Left lung (tissue), 10 donors: ENCODE data around the gene OBP2B. TPM values are rescaled to one million over a fixed set of nuclear protein-coding genes. Genes with fewer than 3 reads are reported as not detected.
"Not testable (repeated sequence)": the region's sequence is repeated elsewhere in the genome, so short reads cannot be mapped to it uniquely, and the experiment has no call there.

Experiments
- ATAC-seq: fragments of 200-7000 bp; cut with Tn5 transposase; one replicate; pipeline ENCODE4 v1.9.1; 2020; ENCODE audit warnings: moderate library complexity
- DNase-seq, 4 donors: peaks; one replicate each; pipeline ENCODE4 v3.0.0-alpha.2; 2013 to 2020
- H3K27ac ChIP-seq, 2 donors: fragments of 200-600 bp; sonication (generic) in 1 of 2; one replicate each; pipeline versions ENCODE4 v1.5.0 to v1.8.0; 2020 to 2021
- H3K27me3 ChIP-seq, 2 donors: fragments of 200-600 bp; sonication (generic) in 1 of 2; one replicate each; pipeline versions ENCODE4 v1.5.0 to v1.8.0; 2020 to 2021
- H3K36me3 ChIP-seq, 2 donors: fragments of 200-600 bp; sonication (generic) in 1 of 2; one replicate each; pipeline versions ENCODE4 v1.5.0 to v1.8.0; 2020 to 2021
- H3K4me1 ChIP-seq, 2 donors: fragments of 200-600 bp; one replicate each; pipeline ENCODE4 v1.8.0; 2021
- H3K4me3 ChIP-seq, 2 donors: fragments of 200-600 bp; sonication (generic) in 1 of 2; one replicate each; pipeline versions ENCODE4 v1.5.0 to v1.8.0; 2020 to 2021; ENCODE audit warnings: mild to moderate bottlenecking in 1 of 2
- H3K9me3 ChIP-seq, 2 donors: fragments of 200-600 bp; sonication (generic) in 1 of 2; one replicate each; pipeline versions ENCODE4 v1.5.0 to v1.8.0; 2020 to 2021
- intact Hi-C, 2 donors: fragments of 100-400 bp; cut with DNase I; formaldehyde crosslinking; loops; one replicate each; pipeline versions ENCODE4 v1.11.2 to v1.14.2; 2022
- polyA plus RNA-seq, 6 donors: library from polyadenylated mRNA; unstranded; fragments of 120-200 nt; gene quantifications; one replicate each; pipeline ENCODE4 v1.2.1, GENCODE V29; 2013; ENCODE audit not compliant: insufficient read length in 6 of 6
- total RNA-seq, 2 donors: library from RNA; stranded (reverse); fragmentation: NEBNext Ultra II Directional; extraction: Animal tissue kit (Norgen Biotek cat#: 25700); gene quantifications; one replicate each; pipeline ENCODE4 v1.2.1, GENCODE V29; 2021
- TF ChIP-seq, protein P1 (sequence below), 2 donors: fragments of 200-600 bp; sonication (generic) in 1 of 2; IDR thresholded peaks; one replicate each; pipeline versions ENCODE4 v1.5.0 to v1.8.0; 2021; ENCODE audit warnings: antibody characterized with exemption in 2 of 2
- donor health status: DM: no; HTN: yes; CAD: no.
- donor health status: DM: no; HTN: no; CAD: no.

The OBP2B gene
- total and polyA plus RNA-seq, 8 donors = not detected

DNA sequence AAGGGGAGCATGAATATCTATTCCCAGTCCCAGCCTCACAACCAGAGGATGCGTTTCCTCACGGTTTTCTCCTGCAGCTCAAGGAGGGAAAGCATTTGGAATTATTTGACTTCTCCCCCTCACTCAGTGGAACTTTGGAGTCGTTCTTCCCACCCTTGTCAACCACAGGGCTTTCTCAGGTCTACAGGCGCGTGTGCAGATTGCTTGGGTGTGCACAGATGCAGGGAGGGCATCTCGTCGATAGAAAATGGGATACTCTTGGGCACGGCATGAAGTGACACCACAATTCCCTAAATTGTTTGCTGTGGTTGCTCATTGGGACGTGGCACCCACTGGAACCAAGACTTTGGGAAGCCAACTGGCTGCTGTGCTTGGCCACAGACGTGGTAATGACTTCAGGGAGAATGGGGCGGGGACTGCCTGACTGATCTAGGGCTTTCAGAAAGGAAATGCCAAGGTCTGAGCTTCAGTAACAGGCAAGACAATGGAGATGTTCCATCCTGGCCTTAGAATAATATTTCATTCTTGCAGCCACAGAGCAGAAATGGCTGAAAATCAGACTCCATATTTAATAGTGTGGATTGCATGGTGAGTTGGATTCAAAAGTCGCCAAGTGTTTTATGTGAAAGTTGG, 12.2 kb upstream of the OBP2B start:
- H3K27ac ChIP-seq = no peak overlapping the region
- intact Hi-C loops = no loop called here
- H3K4me3 ChIP-seq = no peak overlapping the region
- no peaks in the 10 kb centered on the region for H3K36me3 ChIP-seq
- peak in 1 of 4 donors; percentile 14 for DNase-seq
- ATAC-seq = no peak
- H3K27me3 ChIP-seq = peaks cover 0 to 22% of the 10 kb centered on the region in 2 donors
- no peaks in the 10 kb centered on the region for H3K9me3 ChIP-seq
- no peaks in the 10 kb centered on the region for H3K4me1 ChIP-seq
- TF ChIP-seq, protein P1, sequence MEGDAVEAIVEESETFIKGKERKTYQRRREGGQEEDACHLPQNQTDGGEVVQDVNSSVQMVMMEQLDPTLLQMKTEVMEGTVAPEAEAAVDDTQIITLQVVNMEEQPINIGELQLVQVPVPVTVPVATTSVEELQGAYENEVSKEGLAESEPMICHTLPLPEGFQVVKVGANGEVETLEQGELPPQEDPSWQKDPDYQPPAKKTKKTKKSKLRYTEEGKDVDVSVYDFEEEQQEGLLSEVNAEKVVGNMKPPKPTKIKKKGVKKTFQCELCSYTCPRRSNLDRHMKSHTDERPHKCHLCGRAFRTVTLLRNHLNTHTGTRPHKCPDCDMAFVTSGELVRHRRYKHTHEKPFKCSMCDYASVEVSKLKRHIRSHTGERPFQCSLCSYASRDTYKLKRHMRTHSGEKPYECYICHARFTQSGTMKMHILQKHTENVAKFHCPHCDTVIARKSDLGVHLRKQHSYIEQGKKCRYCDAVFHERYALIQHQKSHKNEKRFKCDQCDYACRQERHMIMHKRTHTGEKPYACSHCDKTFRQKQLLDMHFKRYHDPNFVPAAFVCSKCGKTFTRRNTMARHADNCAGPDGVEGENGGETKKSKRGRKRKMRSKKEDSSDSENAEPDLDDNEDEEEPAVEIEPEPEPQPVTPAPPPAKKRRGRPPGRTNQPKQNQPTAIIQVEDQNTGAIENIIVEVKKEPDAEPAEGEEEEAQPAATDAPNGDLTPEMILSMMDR (IDR thresholded peaks at IDR 0.05) = no peak

DNA sequence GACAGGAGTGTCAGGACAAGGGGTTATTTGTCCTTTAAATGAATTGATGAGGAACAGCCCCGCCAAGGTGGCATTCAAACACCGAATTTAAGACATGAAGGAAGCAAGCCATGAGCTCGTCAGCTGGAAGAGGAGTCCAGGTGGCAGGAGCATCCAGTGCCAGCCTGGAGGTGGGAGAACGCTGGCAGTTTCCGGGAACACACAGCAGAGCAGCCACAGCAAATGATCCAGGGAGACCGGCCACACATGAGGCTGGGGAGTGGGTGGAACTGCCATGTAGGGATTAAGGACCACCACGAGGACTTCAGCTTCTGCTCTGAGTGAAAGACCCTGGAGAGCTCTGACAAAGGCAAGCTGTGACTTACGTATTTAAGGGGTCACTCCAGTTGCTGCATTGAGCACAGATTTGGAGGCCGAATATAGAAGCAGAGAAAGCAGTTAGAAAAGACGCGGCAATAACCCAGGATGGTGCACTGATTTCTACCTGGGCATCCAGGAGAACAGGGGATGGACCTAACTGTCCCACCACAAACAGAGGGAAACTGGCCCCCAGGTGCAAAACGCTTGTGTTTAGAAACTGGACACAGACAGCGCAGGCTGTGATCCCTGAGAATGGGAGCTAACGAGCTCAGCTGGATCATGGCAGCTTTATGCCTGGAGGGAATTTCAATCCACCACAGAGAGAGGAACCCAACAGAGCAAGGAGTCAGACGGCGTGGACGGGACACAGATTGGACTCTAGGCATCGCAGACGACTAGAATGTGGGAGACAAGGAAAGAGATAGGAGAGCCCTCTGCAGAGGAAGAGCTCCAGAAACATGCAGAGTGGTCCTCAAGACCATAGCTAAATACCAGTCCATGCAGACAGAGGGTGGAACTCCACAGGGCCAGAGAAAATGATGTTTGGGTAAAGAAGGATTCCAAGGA, 9.3 kb upstream of the OBP2B start:
- H3K4me3 ChIP-seq, H3K36me3 ChIP-seq, H3K9me3 ChIP-seq, H3K27me3 ChIP-seq, H3K4me1 ChIP-seq, H3K27ac ChIP-seq, ATAC-seq, intact Hi-C loops: not testable (repeated sequence)
- peak in 1 of 4 donors; percentile 14 for DNase-seq

DNA sequence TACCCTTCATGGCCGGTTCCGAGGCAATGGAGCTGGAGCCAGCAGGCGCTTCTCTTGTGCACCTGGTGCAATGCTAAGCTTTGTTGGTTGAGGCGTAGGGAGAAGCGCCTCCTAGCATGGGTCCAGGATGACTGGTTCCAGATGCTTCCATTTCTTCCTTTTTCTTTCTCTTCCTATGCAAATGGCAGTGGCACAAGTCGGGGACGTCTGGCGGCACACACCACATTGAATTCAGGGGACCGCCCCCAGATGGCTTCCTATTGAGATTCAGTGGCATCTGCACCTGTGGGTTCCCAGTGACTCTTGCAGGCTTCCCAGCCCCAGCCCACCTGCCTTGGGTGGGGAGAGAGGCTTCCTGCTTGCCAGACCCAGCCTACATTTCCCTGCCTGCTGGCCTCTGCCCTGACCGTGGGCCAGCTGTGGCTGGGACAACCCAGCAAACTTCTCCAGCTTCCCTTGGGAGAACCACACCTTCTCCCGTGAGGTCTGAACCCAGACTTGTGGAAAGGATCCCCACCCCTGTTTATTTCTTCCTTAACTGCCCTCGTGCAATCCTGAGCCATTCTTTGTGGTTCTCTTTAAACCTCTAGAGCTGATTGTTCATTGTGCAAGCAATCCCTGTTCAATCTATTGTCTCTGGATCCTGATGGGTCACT, 8.4 kb upstream of the OBP2B start:
- H3K4me1 ChIP-seq, H3K4me3 ChIP-seq, H3K9me3 ChIP-seq, intact Hi-C loops, H3K27ac ChIP-seq, ATAC-seq, H3K36me3 ChIP-seq: not testable (repeated sequence)
- peaks cover 0 to 13% of the 10 kb centered on the region in 2 donors for H3K27me3 ChIP-seq
- DNase-seq = peak in 1 of 4 donors; percentile 34

DNA sequence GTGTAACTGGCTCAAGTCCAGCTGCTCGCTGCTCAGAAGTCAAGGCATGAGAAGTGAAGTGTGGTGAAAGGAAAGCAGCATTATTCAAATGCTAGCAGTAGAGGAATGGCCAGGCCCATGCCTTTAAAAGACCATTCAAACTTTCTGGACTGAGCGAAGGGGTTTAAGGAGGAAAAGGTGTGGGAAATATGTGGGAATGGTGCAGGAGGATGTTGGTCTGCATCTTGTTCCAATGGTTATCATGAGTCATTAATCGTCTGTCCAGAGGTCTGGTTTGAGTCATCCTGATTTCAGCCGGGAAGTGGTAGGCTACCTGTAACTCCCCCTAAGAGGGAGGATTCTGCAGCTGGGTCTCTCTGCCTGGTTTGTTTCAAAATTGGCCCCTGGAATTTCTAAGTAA, 5.2 kb upstream of the OBP2B start:
- H3K4me1 ChIP-seq, H3K36me3 ChIP-seq, H3K9me3 ChIP-seq, DNase-seq, H3K4me3 ChIP-seq, ATAC-seq, H3K27ac ChIP-seq, intact Hi-C loops: not testable (repeated sequence)
- H3K27me3 ChIP-seq = peaks cover 0 to 22% of the 10 kb centered on the region in 2 donors

DNA sequence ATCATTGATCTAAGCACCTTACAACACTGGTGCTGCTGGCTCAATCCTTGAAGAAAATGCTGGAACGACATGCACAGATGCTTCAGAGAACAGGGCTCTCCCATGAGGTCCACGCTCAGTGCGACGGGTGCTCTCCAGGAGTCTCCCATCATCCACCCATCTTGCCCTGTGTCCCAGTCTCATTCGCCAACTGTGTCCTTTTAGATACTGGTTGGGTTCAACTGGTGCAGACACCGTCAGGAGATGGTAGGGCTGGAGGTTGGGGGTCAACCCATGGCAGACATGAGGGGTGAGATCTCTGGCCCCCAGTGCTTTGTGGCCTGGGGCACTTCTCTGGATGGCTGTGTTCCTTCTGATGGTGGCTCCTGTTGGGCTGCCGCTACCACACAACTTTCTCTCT, 1.6 kb upstream of the OBP2B start:
- TF ChIP-seq, protein P1 (IDR thresholded peaks at IDR 0.05) = no peak
- no peak overlapping the region for H3K27ac ChIP-seq
- H3K9me3 ChIP-seq = no peaks in the 10 kb centered on the region
- ATAC-seq (no peak), DNase-seq (peak in 1 of 4 donors; percentile 10)
- intact Hi-C loops = no loop called here
- H3K4me1 ChIP-seq = no peaks in the 10 kb centered on the region
- H3K27me3 ChIP-seq = peaks cover 0 to 38% of the 10 kb centered on the region in 2 donors
- H3K4me3 ChIP-seq = no peak overlapping the region
- no peaks in the 10 kb centered on the region for H3K36me3 ChIP-seq

DNA sequence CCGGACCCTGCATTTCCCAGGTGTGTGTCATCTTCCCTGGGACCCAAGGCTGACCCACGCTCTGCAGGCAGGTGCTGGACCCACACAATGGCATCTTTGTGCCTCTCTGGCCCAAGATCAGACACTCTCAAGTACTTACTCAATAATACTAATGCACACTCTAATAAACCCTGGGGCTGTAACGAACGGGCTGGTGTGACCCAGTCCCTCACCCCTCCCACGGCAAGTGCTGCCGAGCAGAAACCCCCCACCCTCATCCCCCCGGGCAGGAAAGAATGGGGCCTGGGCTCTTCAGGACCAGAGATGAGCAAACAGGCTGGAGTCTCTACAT, 1.1 kb upstream of the OBP2B start:
- Histone ChIP-seq H3K27ac (no peak overlapping the region), H3K9me3 (no peaks in the 10 kb centered on the region), H3K36me3 (no peaks in the 10 kb centered on the region), H3K27me3 (peaks cover 0 to 42% of the 10 kb centered on the region in 2 donors), H3K4me3 (no peak overlapping the region), H3K4me1 (no peaks in the 10 kb centered on the region)
- DNase-seq = peak in 1 of 4 donors; percentile 8
- intact Hi-C loops = no loop called here
- TF ChIP-seq, protein P1 (IDR thresholded peaks at IDR 0.05) = no peak
- ATAC-seq = no peak

DNA sequence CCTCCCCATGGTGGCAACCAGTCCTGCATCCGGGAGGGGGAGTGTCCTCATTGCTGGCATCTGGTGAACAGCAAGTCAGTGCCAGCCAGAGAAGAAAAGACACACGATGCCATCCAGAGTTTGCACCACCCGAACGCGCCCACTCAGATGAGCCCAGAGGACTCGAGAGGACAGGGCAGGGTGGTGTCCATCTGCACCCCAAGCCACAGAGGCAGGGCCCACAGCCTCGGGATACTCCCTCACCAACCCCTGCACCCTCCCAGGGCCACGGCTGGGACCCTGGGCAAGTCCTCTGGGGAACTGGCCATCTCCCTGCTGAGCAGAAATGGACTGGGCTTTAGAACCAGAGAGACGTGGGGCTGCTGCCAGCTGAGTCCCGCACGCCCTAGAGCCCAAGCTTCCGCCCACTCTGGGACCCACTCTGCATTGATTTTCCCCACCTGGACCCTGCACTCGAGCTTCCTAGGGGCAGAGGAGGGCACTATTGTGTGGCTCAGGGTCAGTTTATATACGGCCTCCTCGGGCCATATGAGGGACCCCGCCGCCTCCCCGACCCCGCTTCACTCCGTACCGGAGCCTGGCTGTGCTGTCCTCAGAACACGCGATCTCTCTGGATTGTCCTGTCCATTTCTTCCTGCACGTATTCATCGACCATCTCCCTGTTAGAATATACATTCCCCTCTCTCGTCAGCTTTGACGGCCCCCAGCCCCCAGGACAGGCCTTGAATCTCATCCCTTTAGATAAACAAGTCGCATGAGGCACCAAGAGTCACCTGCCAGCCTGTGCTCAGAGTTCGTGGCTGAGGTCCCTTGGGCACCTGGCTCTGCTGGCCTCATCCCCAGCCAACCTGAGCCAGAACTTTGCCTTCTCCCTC, 514 bp upstream of the OBP2B start:
- H3K36me3 ChIP-seq, H3K4me1 ChIP-seq, ATAC-seq, H3K27ac ChIP-seq, H3K9me3 ChIP-seq, H3K4me3 ChIP-seq, intact Hi-C loops: not testable (repeated sequence)
- peaks cover 0 to 48% of the 10 kb centered on the region in 2 donors for H3K27me3 ChIP-seq
- DNase-seq = peak in 1 of 4 donors; percentile 63

DNA sequence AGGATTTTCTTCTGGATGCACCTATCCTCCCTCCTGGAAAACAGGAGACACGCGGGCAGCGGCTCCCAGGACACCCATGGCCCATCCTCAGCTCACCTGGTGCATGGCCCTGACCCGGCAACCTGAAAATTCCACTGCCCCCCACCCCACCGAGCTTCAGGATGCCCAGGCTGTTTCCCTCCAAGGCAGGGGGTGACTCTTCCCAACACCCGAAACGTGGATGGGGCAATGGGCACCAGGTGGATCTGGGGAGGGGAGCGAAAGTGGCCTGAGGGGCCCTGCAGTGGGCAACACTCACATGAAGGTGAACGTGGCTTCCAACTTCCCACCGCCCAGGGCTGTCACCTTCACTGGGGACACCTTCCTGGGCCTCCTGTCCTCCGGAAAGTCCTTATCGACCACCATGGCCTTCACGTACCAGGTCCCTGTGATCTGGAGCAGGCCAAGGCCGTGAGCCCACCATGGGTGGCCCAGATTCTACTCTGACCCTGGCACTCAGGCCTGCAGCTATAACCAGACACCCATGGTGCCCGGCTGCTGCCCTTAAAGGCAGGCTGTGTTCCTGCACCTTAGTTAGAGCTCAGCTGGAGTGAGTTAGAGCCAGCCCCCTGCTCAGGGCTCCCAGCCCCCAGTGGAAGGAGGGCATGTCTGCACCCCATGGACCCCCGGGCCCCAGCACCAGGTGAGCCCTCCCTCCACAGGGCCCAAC, 725 bp downstream of the OBP2B start:
- H3K27me3 ChIP-seq = peaks cover 0 to 59% of the 10 kb centered on the region in 2 donors
- H3K36me3 ChIP-seq, H3K4me1 ChIP-seq, H3K27ac ChIP-seq, H3K4me3 ChIP-seq, H3K9me3 ChIP-seq, intact Hi-C loops, ATAC-seq: not testable (repeated sequence)
- peak in 1 of 4 donors; percentile 47 for DNase-seq
